ENCODE measurements around the gene MAGED1. TPM values are rescaled to one million over a fixed set of nuclear protein-coding genes. Genes with fewer than 3 reads are reported as not detected.

MAGED1 gene
- total and polyA plus RNA-seq, 7 donors = 27.0 to 51.4 (median 35.8) TPM

DNA sequence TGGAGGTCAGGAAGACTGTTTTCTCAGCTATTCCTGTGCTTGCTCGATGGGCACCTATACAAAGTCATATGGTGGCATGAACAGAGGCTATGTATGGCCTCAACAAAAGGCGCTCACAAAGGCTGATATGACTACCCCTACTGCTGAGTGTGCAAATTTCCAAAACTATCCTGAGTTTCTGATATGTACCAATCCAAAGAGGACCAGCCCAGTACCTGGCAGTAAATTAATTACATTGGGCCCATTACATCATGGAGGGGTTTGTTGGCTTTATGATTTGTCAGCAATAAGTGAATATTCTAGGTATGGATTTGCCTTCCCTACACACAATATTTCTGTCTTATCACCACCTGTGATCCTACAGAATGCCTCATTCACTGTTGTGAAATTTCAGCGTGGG lies 12.3 kb downstream of the MAGED1 start:
- no peaks in the 10 kb centered on the region for H3K4me1 ChIP-seq
- no peak for DNase-seq
- TF ChIP-seq, protein P1, sequence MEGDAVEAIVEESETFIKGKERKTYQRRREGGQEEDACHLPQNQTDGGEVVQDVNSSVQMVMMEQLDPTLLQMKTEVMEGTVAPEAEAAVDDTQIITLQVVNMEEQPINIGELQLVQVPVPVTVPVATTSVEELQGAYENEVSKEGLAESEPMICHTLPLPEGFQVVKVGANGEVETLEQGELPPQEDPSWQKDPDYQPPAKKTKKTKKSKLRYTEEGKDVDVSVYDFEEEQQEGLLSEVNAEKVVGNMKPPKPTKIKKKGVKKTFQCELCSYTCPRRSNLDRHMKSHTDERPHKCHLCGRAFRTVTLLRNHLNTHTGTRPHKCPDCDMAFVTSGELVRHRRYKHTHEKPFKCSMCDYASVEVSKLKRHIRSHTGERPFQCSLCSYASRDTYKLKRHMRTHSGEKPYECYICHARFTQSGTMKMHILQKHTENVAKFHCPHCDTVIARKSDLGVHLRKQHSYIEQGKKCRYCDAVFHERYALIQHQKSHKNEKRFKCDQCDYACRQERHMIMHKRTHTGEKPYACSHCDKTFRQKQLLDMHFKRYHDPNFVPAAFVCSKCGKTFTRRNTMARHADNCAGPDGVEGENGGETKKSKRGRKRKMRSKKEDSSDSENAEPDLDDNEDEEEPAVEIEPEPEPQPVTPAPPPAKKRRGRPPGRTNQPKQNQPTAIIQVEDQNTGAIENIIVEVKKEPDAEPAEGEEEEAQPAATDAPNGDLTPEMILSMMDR (IDR thresholded peaks at IDR 0.05) = no peak
- TF ChIP-seq POLR2A (IDR thresholded peaks at IDR 0.05) = no peak
- no peaks in the 10 kb centered on the region for H3K27me3 ChIP-seq
- no peak overlapping the region for H3K4me3 ChIP-seq
- peaks cover 0 to 23% (median 7%) of the 10 kb centered on the region in 4 donors for H3K36me3 ChIP-seq
- intact Hi-C loops (cut with DNase I) = no loop called here
- no peak overlapping the region for H3K27ac ChIP-seq
- no peaks in the 10 kb centered on the region for H3K9me3 ChIP-seq
- 88 to 94% methylated on average over 3 of the region's 3 CpGs for WGBS, 2 donors

DNA sequence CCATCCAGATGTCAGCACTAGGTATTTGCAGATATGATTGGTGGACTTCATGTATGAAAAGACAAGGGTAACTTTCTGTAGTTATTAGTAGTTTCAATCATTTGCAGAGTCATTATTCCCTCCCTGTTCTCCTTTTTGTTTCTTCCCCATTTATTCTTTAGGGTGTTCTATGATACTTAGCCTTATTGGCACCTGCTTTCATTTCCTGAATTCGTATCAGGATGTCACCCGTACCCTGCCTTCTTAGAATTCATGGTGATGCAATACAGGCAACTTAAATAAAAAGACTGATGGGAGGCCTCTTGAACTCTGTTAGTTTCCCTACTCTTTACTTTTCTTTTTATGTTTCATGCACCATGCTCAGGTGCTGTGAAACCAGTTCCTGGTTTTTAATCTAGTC lies 24.2 kb downstream of the MAGED1 start:
- Histone ChIP-seq H3K4me1 (no peaks in the 10 kb centered on the region), H3K9me3 (no peaks in the 10 kb centered on the region), H3K4me3 (no peak overlapping the region), H3K36me3 (no peaks in the 10 kb centered on the region), H3K27me3 (no peaks in the 10 kb centered on the region), H3K27ac (no peak overlapping the region)
- TF ChIP-seq POLR2AphosphoS5 (IDR thresholded peaks at IDR 0.05) = no peak
- no peak for TF ChIP-seq POLR2A (IDR thresholded peaks at IDR 0.05)
- TF ChIP-seq EP300 (IDR thresholded peaks at IDR 0.05) = no peak
- TF ChIP-seq, protein P1 (IDR thresholded peaks at IDR 0.05) = no peak
- 41 to 43% methylated on average over 2 of the region's 2 CpGs for WGBS, 2 donors
- intact Hi-C loops (cut with DNase I) = no loop called here
- DNase-seq = no peak

DNA sequence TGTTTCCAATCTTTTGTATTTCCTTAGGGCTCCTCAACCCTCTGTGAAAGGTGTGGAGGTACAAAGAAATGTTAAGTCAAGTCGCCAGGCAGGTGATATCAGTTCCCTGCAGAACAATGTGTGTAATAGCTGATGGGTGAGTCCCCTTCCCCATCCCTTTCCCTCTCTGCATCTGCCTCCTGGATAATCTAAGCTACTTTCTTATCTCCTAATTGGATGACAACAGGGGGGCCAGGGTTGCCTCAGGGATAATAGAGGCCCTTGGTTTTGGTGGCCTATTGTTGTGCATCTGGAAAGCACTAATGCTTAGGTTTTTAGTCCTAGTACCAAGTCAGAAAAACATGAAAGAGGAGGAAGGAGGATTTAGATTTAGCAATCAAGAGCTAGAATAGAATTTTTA lies 29.1 kb downstream of the MAGED1 start:
- intact Hi-C loops (cut with DNase I) = no loop called here
- Histone ChIP-seq H3K9me3 (no peaks in the 10 kb centered on the region), H3K4me1 (no peaks in the 10 kb centered on the region), H3K4me3 (no peak overlapping the region), H3K27me3 (no peaks in the 10 kb centered on the region), H3K36me3 (no peaks in the 10 kb centered on the region), H3K27ac (no peak overlapping the region)
- TF ChIP-seq, protein P1 (IDR thresholded peaks at IDR 0.05) = no peak
- TF ChIP-seq EP300 (IDR thresholded peaks at IDR 0.05) (no peak), POLR2A (IDR thresholded peaks at IDR 0.05) (no peak), POLR2AphosphoS5 (IDR thresholded peaks at IDR 0.05) (no peak)
- no peak for DNase-seq
- WGBS, 2 donors = 25 to 55% methylated on average over 1 of the region's 1 CpG

DNA sequence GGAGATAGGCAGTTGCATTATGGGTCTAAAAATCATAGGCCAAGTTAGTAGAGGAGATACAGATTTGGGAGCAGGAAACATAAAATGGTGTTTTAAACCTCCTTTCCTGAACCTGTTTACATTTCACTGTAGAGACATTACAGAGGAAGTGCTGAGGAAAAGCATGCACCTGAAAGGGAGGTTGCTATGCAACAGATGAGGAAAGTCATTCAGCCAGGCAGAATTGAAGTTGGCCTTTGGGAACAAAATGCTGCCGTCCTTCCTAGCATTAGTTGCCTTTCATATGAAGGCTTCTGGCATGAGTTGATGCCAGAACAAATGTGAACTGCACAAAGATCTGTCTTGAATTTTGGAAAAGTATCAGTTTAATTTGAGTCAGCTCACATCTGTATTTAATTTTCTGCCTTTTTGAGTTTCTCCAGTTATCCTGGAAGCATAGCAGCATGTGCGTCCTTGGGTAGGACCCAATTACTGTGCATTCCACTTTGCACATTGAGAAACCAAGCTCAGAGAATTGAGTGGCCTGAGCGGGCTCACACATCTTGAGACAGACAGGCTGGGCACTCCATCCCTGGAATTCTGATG lies 38.2 kb downstream of the MAGED1 start:
- Histone ChIP-seq H3K27ac (no peak overlapping the region), H3K9me3 (no peaks in the 10 kb centered on the region), H3K4me3 (no peak overlapping the region), H3K4me1 (no peaks in the 10 kb centered on the region), H3K27me3 (no peaks in the 10 kb centered on the region), H3K36me3 (no peaks in the 10 kb centered on the region)
- TF ChIP-seq EP300 (IDR thresholded peaks at IDR 0.05) = no peak
- TF ChIP-seq POLR2AphosphoS5 (IDR thresholded peaks at IDR 0.05) = no peak
- TF ChIP-seq, protein P1 (IDR thresholded peaks at IDR 0.05) = no peak
- no peak for TF ChIP-seq POLR2A (IDR thresholded peaks at IDR 0.05)
- DNase-seq = no peak
- intact Hi-C loops (cut with DNase I) = no loop called here
- 68 to 78% methylated on average over 3 of the region's 3 CpGs for WGBS, 2 donors

Small RNA genes within 50 kb of the gene (small RNA-seq; reads per million reads assigned to genes)
- gene AL929410.2 = 0 reads per million in 3 donors
- 0 reads per million in 3 donors for gene RNU6-504P

Other genes starting within 250 kb of the MAGED1 start
- not detected for gene CENPVL2, start 210.8 kb upstream of the MAGED1 start, total RNA-seq
- gene CENPVL2, start 210.8 kb upstream of the MAGED1 start, polyA plus RNA-seq = not detected
- gene CENPVL1, start 183.1 kb upstream of the MAGED1 start, total RNA-seq = not detected
- not detected for gene CENPVL1, start 183.1 kb upstream of the MAGED1 start, polyA plus RNA-seq
- gene GSPT2, start 150.2 kb upstream of the MAGED1 start, total RNA-seq = 1 to 10 TPM; 3.7 to 7.5 (median 5.5) TPM
- gene GSPT2, start 150.2 kb upstream of the MAGED1 start, polyA plus RNA-seq = 1 to 10 TPM; 1.8 to 8.0 (median 2.3) TPM
- 10 to 100 TPM in 2 of 4 donors, under 1 TPM in 2; 0.33 to 25.5 (median 7.4) TPM for gene MAGED4B, start 175.6 kb downstream of the MAGED1 start, total RNA-seq
- gene MAGED4B, start 175.6 kb downstream of the MAGED1 start, polyA plus RNA-seq = 1 to 10 TPM in 2 of 3 donors, not detected in 1; 2.4 to 4.4 TPM